Right lobe of liver (tissue), 6 donors: Measurements from ENCODE around the gene TGFA. TPM values are rescaled to one million over a fixed set of nuclear protein-coding genes. Genes with fewer than 3 reads are reported as not detected.

Experiments used
- ATAC-seq, 4 donors: fragments of 200-7000 bp; cut with Tn5 transposase; one replicate each; pipeline ENCODE4 v1.9.1; 2020; ENCODE audit warnings: mild to moderate bottlenecking in 4 of 4, moderate library complexity in 4 of 4
- DNase-seq, 3 donors: peaks; one replicate each; pipeline ENCODE4 v3.0.0-alpha.2; 2020
- H3K27ac ChIP-seq, 3 donors: fragments of 200-600 bp; one replicate each; pipeline ENCODE4 v1.8.0; 2022
- H3K27me3 ChIP-seq, 2 donors: fragments of 200-600 bp; one replicate each; pipeline ENCODE4 v1.8.0; 2022
- H3K36me3 ChIP-seq, 4 donors: fragments of 200-600 bp; sonication (generic) in 1 of 4; one replicate each; pipeline versions ENCODE4 v1.5.1 to v1.8.0; 2017 to 2022; ENCODE audit warnings: control low read depth in 1 of 4
- H3K4me1 ChIP-seq, 4 donors: fragments of 200-600 bp; sonication (generic) in 1 of 4; one replicate each; pipeline versions ENCODE4 v1.5.1 to v1.8.0; 2017 to 2022; ENCODE audit warnings: control low read depth in 1 of 4
- H3K4me3 ChIP-seq, 3 donors: fragments of 200-600 bp; one replicate each; pipeline ENCODE4 v1.8.0; 2022
- H3K9me3 ChIP-seq, 4 donors: fragments of 200-600 bp; sonication (generic) in 1 of 4; one replicate each; pipeline versions ENCODE4 v1.5.1 to v1.8.0; 2017 to 2022; ENCODE audit warnings: control low read depth in 1 of 4
- POLR2A ChIP-seq: fragments of 450-650 bp; IDR thresholded peaks from one replicate; pipeline ENCODE4 v1.6.1; 2017; ENCODE audit warnings: antibody characterized with exemption, mild to moderate bottlenecking
- WGBS: methylation state at CpG from one replicate; pipeline ENCODE4 v1.1.6; 2018; ENCODE audit warnings: low coverage, low lambda C conversion rate; ENCODE audit not compliant: insufficient coverage; ENCODE audit errors: missing lambda C conversion rate; 5-methylcytosine and 5-hydroxymethylcytosine counted together
- intact Hi-C, 2 donors: fragments of 100-400 bp; cut with DNase I; formaldehyde crosslinking; loops; one replicate each; pipeline versions ENCODE4 v1.11.2 to v1.14.1; 2022
- total RNA-seq, 6 experiments: library from RNA; depleted of rRNA in 2 of 6; stranded (reverse); fragments of >200 nt in 2 of 6; fragmentation: NEBNext Ultra II Directional in 3 of 6; extraction: Animal tissue kit (Norgen Biotek cat#: 25700) in 3 of 6; gene quantifications; one replicate each; pipeline versions ENCODE4 v1.1.0 to v1.2.4, GENCODE V29; 2016 to 2023
- TF ChIP-seq, protein P1 (sequence below), 4 donors: fragments of 200-600 bp in 3 of 4; fragments of 450-650 bp in 1 of 4; IDR thresholded peaks; one replicate each; pipeline versions ENCODE4 v1.5.1 to v1.8.0; 2016 to 2022; ENCODE audit warnings: antibody characterized with exemption in 4 of 4, mild to moderate bottlenecking in 2 of 4
- donor health status: DM: no; HTN: yes; CAD: no.
- donor health status: DM: no; HTN: no; CAD: no.
- donor health status: DM: no; HTN: no; CAD: no.
- donor health status: DM: no; HTN: yes; CAD: no.
- donor health status: DM: no; HTN: yes; CAD: no.

Gene TGFA
- total RNA-seq, 6 experiments from 2014 or later = 2.1 to 5.1 (median 4.4) TPM

- H3K4me3 ChIP-seq = no peak overlapping the region
- H3K9me3 ChIP-seq = no peaks in the 10 kb centered on the region
- DNase-seq (no peak), ATAC-seq (no peak)
- WGBS = 80% methylated on average over 1 of the region's 3 CpGs
- H3K4me1 ChIP-seq = no peaks in the 10 kb centered on the region
- H3K27me3 ChIP-seq = no peaks in the 10 kb centered on the region
- H3K36me3 ChIP-seq = no peaks in the 10 kb centered on the region
- intact Hi-C loops = no loop called here
- no peak for TF ChIP-seq POLR2A
- TF ChIP-seq, protein P1, sequence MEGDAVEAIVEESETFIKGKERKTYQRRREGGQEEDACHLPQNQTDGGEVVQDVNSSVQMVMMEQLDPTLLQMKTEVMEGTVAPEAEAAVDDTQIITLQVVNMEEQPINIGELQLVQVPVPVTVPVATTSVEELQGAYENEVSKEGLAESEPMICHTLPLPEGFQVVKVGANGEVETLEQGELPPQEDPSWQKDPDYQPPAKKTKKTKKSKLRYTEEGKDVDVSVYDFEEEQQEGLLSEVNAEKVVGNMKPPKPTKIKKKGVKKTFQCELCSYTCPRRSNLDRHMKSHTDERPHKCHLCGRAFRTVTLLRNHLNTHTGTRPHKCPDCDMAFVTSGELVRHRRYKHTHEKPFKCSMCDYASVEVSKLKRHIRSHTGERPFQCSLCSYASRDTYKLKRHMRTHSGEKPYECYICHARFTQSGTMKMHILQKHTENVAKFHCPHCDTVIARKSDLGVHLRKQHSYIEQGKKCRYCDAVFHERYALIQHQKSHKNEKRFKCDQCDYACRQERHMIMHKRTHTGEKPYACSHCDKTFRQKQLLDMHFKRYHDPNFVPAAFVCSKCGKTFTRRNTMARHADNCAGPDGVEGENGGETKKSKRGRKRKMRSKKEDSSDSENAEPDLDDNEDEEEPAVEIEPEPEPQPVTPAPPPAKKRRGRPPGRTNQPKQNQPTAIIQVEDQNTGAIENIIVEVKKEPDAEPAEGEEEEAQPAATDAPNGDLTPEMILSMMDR (IDR thresholded peaks at IDR 0.05) = no peak
- no peak overlapping the region for H3K27ac ChIP-seq
These were observed 90.0 kb downstream of the TGFA start for GRCh38 chr2:70463581-70463980.

GRCh38 chr2:70461981-70462876 is 91.4 kb downstream of the TGFA start:
- no peak overlapping the region for H3K27ac ChIP-seq
- H3K36me3 ChIP-seq = no peaks in the 10 kb centered on the region
- no peaks in the 10 kb centered on the region for H3K27me3 ChIP-seq
- 79% methylated on average over 13 of the region's 14 CpGs for WGBS
- H3K4me1 ChIP-seq = no peaks in the 10 kb centered on the region
- no peak for DNase-seq
- no peak overlapping the region for H3K4me3 ChIP-seq
- intact Hi-C loops = no loop called here
- TF ChIP-seq POLR2A = no peak
- H3K9me3 ChIP-seq = no peaks in the 10 kb centered on the region
- ATAC-seq = no peak

DNA sequence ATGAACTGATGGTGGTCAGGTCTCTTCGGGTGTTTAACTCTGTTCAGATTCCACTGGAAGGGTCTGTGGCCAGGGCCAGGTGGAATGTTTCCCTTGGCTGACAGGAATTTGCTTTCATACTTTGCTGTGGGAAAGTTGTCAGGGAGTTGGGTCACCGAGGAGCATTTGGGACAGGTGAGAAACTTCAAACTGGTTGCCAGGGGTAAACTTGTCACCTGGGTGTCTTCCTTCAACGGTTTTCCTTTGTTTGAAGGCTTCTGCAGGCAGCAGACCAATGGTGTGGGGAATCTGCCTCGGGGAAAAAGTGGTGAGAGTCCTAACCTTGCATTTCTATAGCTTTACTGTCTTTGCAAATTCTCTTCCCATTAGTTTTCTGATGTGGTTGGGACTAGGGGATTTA is 92.2 kb downstream of the TGFA start:
- no peak for TF ChIP-seq POLR2A
- TF ChIP-seq, protein P1 (IDR thresholded peaks at IDR 0.05) = no peak
- no peak overlapping the region for H3K4me3 ChIP-seq
- H3K9me3 ChIP-seq = no peaks in the 10 kb centered on the region
- H3K4me1 ChIP-seq = no peaks in the 10 kb centered on the region
- intact Hi-C loops = no loop called here
- WGBS = 59% methylated on average over 4 of the region's 4 CpGs
- H3K36me3 ChIP-seq = no peaks in the 10 kb centered on the region
- no peak overlapping the region for H3K27ac ChIP-seq
- ATAC-seq = no peak
- no peaks in the 10 kb centered on the region for H3K27me3 ChIP-seq
- no peak for DNase-seq

- Histone ChIP-seq H3K4me3 (no peak overlapping the region), H3K9me3 (no peaks in the 10 kb centered on the region), H3K27me3 (no peaks in the 10 kb centered on the region), H3K4me1 (no peaks in the 10 kb centered on the region), H3K36me3 (no peaks in the 10 kb centered on the region), H3K27ac (no peak overlapping the region)
- intact Hi-C loops = no loop called here
- ATAC-seq (no peak), DNase-seq (no peak)
- WGBS = 88% methylated on average over 1 of the region's 3 CpGs
- TF ChIP-seq, protein P1 (IDR thresholded peaks at IDR 0.05) = no peak
These were observed 93.3 kb downstream of the TGFA start for GRCh38 chr2:70460333-70460732.

GRCh38 chr2:70458661-70459060 is 95.0 kb downstream of the TGFA start:
- ATAC-seq (no peak), DNase-seq (no peak)
- H3K4me1 ChIP-seq = no peaks in the 10 kb centered on the region
- H3K27me3 ChIP-seq = no peaks in the 10 kb centered on the region
- no peaks in the 10 kb centered on the region for H3K36me3 ChIP-seq
- H3K9me3 ChIP-seq = no peaks in the 10 kb centered on the region
- H3K4me3 ChIP-seq = no peak overlapping the region
- TF ChIP-seq, protein P1 (IDR thresholded peaks at IDR 0.05) = no peak
- TF ChIP-seq POLR2A = no peak
- intact Hi-C loops = no loop called here
- WGBS = 76% methylated on average over 5 of the region's 5 CpGs
- no peak overlapping the region for H3K27ac ChIP-seq
